Thyroid gland (tissue), 4 donors: ENCODE measurements around the gene SUCLG1.

ENCODE experiments used
- CTCF ChIP-seq, 6 experiments: fragments of 200-600 bp in 3 of 6; fragments of 450-650 bp in 3 of 6; sonication (generic) in 3 of 6; IDR thresholded peaks; one replicate each; pipeline ENCODE4 v1.5.1; 2016 to 2019; ENCODE audit warnings: antibody characterized with exemption in 6 of 6, mild to moderate bottlenecking in 2 of 6, inconsistent platforms in 1 of 6, moderate library complexity in 1 of 6
- POLR2A ChIP-seq, 2 donors: fragments of 450-650 bp; IDR thresholded peaks; one replicate each; pipeline ENCODE4 v1.6.1; 2017; ENCODE audit warnings: antibody characterized with exemption in 2 of 2, mild to moderate bottlenecking in 2 of 2, moderate library complexity in 1 of 2

- TF ChIP-seq CTCF (IDR thresholded peaks at IDR 0.05): no peak
- no peak for TF ChIP-seq POLR2A (IDR thresholded peaks at IDR 0.05)
Measured at GRCh38 chr2:84386336-84387040, 72.6 kb downstream of the SUCLG1 start.
